OCI-LY7 (cell line): Measurements from ENCODE around the gene PDZD2. TPM values are rescaled to one million over a fixed set of nuclear protein-coding genes. Genes with fewer than 3 reads are reported as not detected.

Experiments used
- BruUV-seq: library from RNA; stranded (reverse); fragments of 400-500 nt; replicated peaks from 2 replicates; lab custom pipeline; 2021; lab: Mats Ljungman, UMichigan
- CTCF ChIA-PET: fragments of 300-600 bp; sonication (Branson Sonifier 250); formaldehyde crosslinking; loops from one replicate; lab custom pipeline; 2022; ENCODE audit warnings: antibody characterized with exemption; ENCODE audit not compliant: unreplicated experiment; lab: Charles Lee
- POLR2A ChIA-PET: fragments of 300-600 bp; sonication (Branson Sonifier 250); formaldehyde crosslinking; loops from one replicate; lab custom pipeline; 2022; ENCODE audit warnings: antibody characterized with exemption; lab: Charles Lee
- DNase-seq: peaks from one replicate; pipeline ENCODE4 v3.0.0-alpha.2; 2015; ENCODE audit warnings: low spot score
- H2AFZ ChIP-seq: fragments of 200-600 bp; sonication (generic), shearing (Covaris generic); 2 replicates; pipeline ENCODE4 v1.6.1; 2014; ENCODE audit warnings: mild to moderate bottlenecking, antibody characterized with exemption, low read length, moderate library complexity
- H3K27ac ChIP-seq: fragments of 200-600 bp; sonication (generic); 2 replicates; pipeline ENCODE4 v1.5.1; 2014; ENCODE audit warnings: mixed run types, low read depth, mild to moderate bottlenecking, moderate library complexity, low read length, inconsistent platforms; ENCODE audit not compliant: poor library complexity, severe bottlenecking
- H3K36me3 ChIP-seq: fragments of 200-600 bp; sonication (generic); 2 replicates; pipeline ENCODE4 v1.6.1; 2014; ENCODE audit warnings: mild to moderate bottlenecking, antibody characterized with exemption, low read length, moderate library complexity, mixed read lengths; ENCODE audit not compliant: insufficient read depth
- H3K4me1 ChIP-seq: fragments of 200-600 bp; sonication (generic); 2 replicates; pipeline ENCODE4 v1.5.1; 2014; ENCODE audit warnings: mild to moderate bottlenecking, low read length; ENCODE audit not compliant: insufficient read depth, poor library complexity, severe bottlenecking
- H3K4me2 ChIP-seq: fragments of 200-600 bp; sonication (generic); 2 replicates; pipeline ENCODE4 v1.6.1; 2014; ENCODE audit warnings: mild to moderate bottlenecking, low read length
- H3K4me3 ChIP-seq: fragments of 200-600 bp; sonication (generic); 2 replicates; pipeline ENCODE4 v1.5.1; 2014; ENCODE audit warnings: mild to moderate bottlenecking, low read depth, low read length; ENCODE audit not compliant: poor library complexity, severe bottlenecking
- H3K79me2 ChIP-seq: fragments of 200-600 bp; sonication (generic); 2 replicates; pipeline ENCODE4 v1.6.1; 2016; ENCODE audit warnings: low read depth, mild to moderate bottlenecking, low read length, moderate library complexity, mixed read lengths; ENCODE audit not compliant: insufficient read depth
- H3K9me2 ChIP-seq: fragments of 200-600 bp; sonication (generic); 2 replicates; pipeline ENCODE4 v1.6.1; 2016; ENCODE audit warnings: mild to moderate bottlenecking, low read length, mixed read lengths; ENCODE audit not compliant: insufficient read depth
- H3K9me3 ChIP-seq: fragments of 200-600 bp; sonication (generic); 2 replicates; pipeline ENCODE4 v1.6.1; 2014; ENCODE audit warnings: mild to moderate bottlenecking, mixed run types, low read length, mixed read lengths
- H4K20me1 ChIP-seq: fragments of 200-600 bp; sonication (generic); 2 replicates; pipeline ENCODE4 v1.6.1; 2014; ENCODE audit warnings: mild to moderate bottlenecking, antibody characterized with exemption, low read length, moderate library complexity, mixed read lengths; ENCODE audit not compliant: insufficient read depth
- CTCF ChIP-seq: fragments of 200-600 bp; sonication (generic); conservative IDR thresholded peaks from 2 replicates; pipeline ENCODE4 v1.5.1; 2014; ENCODE audit warnings: mild to moderate bottlenecking, antibody characterized with exemption, low read length, moderate library complexity, mixed read lengths
- EZH2phosphoT487 ChIP-seq: fragments of 200-600 bp; sonication (generic); IDR thresholded peaks from 2 replicates; pipeline ENCODE4 v1.6.1; 2018; ENCODE audit warnings: low read depth, borderline replicate concordance, mild to moderate bottlenecking, mixed run types, antibody characterized with exemption, low read length, moderate library complexity, mixed read lengths
- intact Hi-C: fragments of 100-400 bp; cut with micrococcal nuclease; formaldehyde crosslinking; loops from one replicate; pipeline ENCODE4 v1.10.0; 2022; ENCODE audit not compliant: unreplicated experiment
- total RNA-seq, 2 experiments: library from RNA; depleted of rRNA in 1 of 2; stranded (reverse); fragments of >200 nt in 1 of 2; shearing (Covaris generic) in 1 of 2; gene quantifications; 2 replicates each; pipeline ENCODE4 v1.2.3, GENCODE V29; 2014 to 2022

Gene PDZD2
- total RNA-seq, 2 experiments from 2014 or later = 8.6 to 10.6 TPM

GRCh38 chr5:31916327-31916726 lies 277.4 kb downstream of the PDZD2 start:
- no peak overlapping the region for H2AFZ ChIP-seq
- no peak overlapping the region for H3K4me2 ChIP-seq
- no TSS peak for BruUV-seq
- no peaks in the 10 kb centered on the region for H4K20me1 ChIP-seq
- H3K27ac ChIP-seq = no peak overlapping the region
- TF ChIP-seq EZH2phosphoT487 (no peak), CTCF (no peak)
- intact Hi-C loops = no loop called here
- CTCF ChIA-PET = no interaction called here
- H3K9me2 ChIP-seq = no peaks in the 10 kb centered on the region
- H3K4me3 ChIP-seq = no peak overlapping the region
- H3K36me3 ChIP-seq = no peaks in the 10 kb centered on the region
- H3K9me3 ChIP-seq = no peaks in the 10 kb centered on the region
- DNase-seq = no peak
- no peaks in the 10 kb centered on the region for H3K79me2 ChIP-seq
- H3K4me1 ChIP-seq = no peaks in the 10 kb centered on the region
- POLR2A ChIA-PET = no interaction called here

GRCh38 chr5:31918739-31919138 lies 279.8 kb downstream of the PDZD2 start:
- BruUV-seq = no TSS peak
- TF ChIP-seq EZH2phosphoT487 = no peak
- no peaks in the 10 kb centered on the region for H3K9me3 ChIP-seq
- H3K79me2 ChIP-seq = no peaks in the 10 kb centered on the region
- H3K36me3 ChIP-seq = no peaks in the 10 kb centered on the region
- no peak overlapping the region for H3K4me2 ChIP-seq
- no peaks in the 10 kb centered on the region for H3K9me2 ChIP-seq
- intact Hi-C loops = no loop called here
- no peaks in the 10 kb centered on the region for H3K4me1 ChIP-seq
- no peak for DNase-seq
- H3K4me3 ChIP-seq = no peak overlapping the region
- no peak overlapping the region for H2AFZ ChIP-seq
- H4K20me1 ChIP-seq = no peaks in the 10 kb centered on the region
- ChIA-PET CTCF (no interaction called here), POLR2A (interaction anchor here (1.0 to 1.7 kb wide), 3 partner anchors 20 to 181 kb away, joined by 3 to 4 read pairs (median 4); no protein-coding TSS in a partner anchor)
- no peak overlapping the region for H3K27ac ChIP-seq

DNA sequence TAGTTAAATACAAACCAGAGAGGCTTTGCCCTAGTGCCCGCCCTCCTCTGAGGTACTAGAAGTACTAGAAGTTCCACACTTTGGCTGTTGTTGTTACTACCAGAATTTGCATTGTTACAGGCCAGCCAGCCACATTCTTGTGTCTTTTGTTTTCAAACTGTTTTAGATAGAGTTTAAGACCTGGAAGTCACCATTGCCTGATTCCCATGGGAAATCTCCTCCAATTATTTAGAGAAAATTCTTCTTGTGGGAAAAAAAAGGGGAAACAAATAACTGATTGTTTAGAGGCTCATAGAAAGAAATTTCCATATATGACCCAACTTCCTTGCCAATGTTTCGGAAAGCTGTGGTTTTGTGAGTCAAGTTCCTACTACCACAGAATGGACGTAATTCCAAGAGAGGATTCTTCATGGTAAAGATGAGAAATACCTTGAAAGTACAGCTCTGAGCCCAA lies 282.9 kb downstream of the PDZD2 start:
- no peak overlapping the region for H3K4me2 ChIP-seq
- no TSS peak for BruUV-seq
- no peak for DNase-seq
- POLR2A ChIA-PET = interaction anchor here (0.6 kb wide), 2 partner anchors 99 to 592 kb away, joined by 3 to 11 read pairs; no protein-coding TSS in a partner anchor
- H3K9me3 ChIP-seq = no peaks in the 10 kb centered on the region
- no peak overlapping the region for H3K27ac ChIP-seq
- H3K36me3 ChIP-seq = no peaks in the 10 kb centered on the region
- TF ChIP-seq EZH2phosphoT487 (no peak), CTCF (no peak)
- H2AFZ ChIP-seq = no peak overlapping the region
- H3K4me3 ChIP-seq = no peak overlapping the region
- H3K4me1 ChIP-seq = no peaks in the 10 kb centered on the region
- no peaks in the 10 kb centered on the region for H3K79me2 ChIP-seq
- intact Hi-C loops = no loop called here
- CTCF ChIA-PET = no interaction called here
- no peaks in the 10 kb centered on the region for H4K20me1 ChIP-seq
- H3K9me2 ChIP-seq = no peaks in the 10 kb centered on the region
